HEK293 (cell line): ENCODE results near the gene COPS4.
"Not testable (repeated sequence)": the region's sequence is repeated elsewhere in the genome, so short reads cannot be mapped to it uniquely, and the experiment has no call there.

Source experiments
- CTCF ChIA-PET: fragments of 350-600 bp; formaldehyde crosslinking; extraction: SDS; loops from one replicate; lab custom pipeline; 2021; ENCODE audit warnings: antibody characterized with exemption; lab: Yijun Ruan, JAX
- POLR2A ChIA-PET: fragments of 300-600 bp; formaldehyde crosslinking; extraction: SDS; loops from one replicate; lab custom pipeline; 2020; ENCODE audit warnings: antibody characterized with exemption, inconsistent platforms; lab: Yijun Ruan, JAX
- H3K27ac ChIP-seq: fragments of 200-500 bp; sonication (Bioruptor generic); 2 replicates; pipeline ENCODE4 v1.5.1; 2014; ENCODE audit warnings: low read depth, low read length, control low read depth, inconsistent platforms; ENCODE audit errors: extremely low read depth
- H3K36me3 ChIP-seq, 2 experiments: fragments of 200-500 bp in 1 of 2; sonication (Bioruptor generic) in 1 of 2; 1 replicate in 1 of 2; 2 replicates in 1 of 2; pipeline ENCODE4 v1.5.1; 2014 to 2017; ENCODE audit warnings: inconsistent platforms in 2 of 2, low read length in 2 of 2; ENCODE audit not compliant: control insufficient read depth in 2 of 2, insufficient read depth in 1 of 2
- H3K4me1 ChIP-seq: fragments of 200-500 bp; sonication (Bioruptor generic); 2 replicates; pipeline ENCODE4 v1.5.1; 2014; ENCODE audit warnings: mild to moderate bottlenecking, low read length, inconsistent platforms; ENCODE audit not compliant: control insufficient read depth, insufficient read depth
- H3K4me3 ChIP-seq: 2 replicates; pipeline ENCODE4 v1.5.1; 2011; ENCODE audit warnings: low read depth, mild to moderate bottlenecking, control low read depth, low read length, moderate library complexity
- H3K9me3 ChIP-seq: fragments of 200-500 bp; sonication (Bioruptor generic); 2 replicates; pipeline ENCODE4 v1.5.1; 2014; ENCODE audit warnings: low read depth, low read length, inconsistent platforms; ENCODE audit not compliant: control insufficient read depth, insufficient read depth
- EGR2 ChIP-seq: fragments of 450-650 bp; formaldehyde crosslinking; IDR thresholded peaks from 2 replicates; pipeline ENCODE4 v1.5.1; 2016; ENCODE audit warnings: low read depth, missing biosample characterization, missing genetic modification characterization
- KLF16 ChIP-seq: fragments of 450-650 bp; formaldehyde crosslinking; IDR thresholded peaks from 2 replicates; pipeline ENCODE4 v1.5.1; 2017; ENCODE audit warnings: missing biosample characterization, missing genetic modification characterization
- PRDM10 ChIP-seq: fragments of 450-650 bp; formaldehyde crosslinking; IDR thresholded peaks from 2 replicates; pipeline ENCODE4 v1.5.1; 2016; ENCODE audit warnings: missing biosample characterization, missing genetic modification characterization
- SCRT2 ChIP-seq: fragments of 450-650 bp; formaldehyde crosslinking; IDR thresholded peaks from 2 replicates; pipeline ENCODE4 v1.5.1; 2016; ENCODE audit warnings: missing biosample characterization, missing genetic modification characterization
- ZFHX2 ChIP-seq: fragments of 450-650 bp; formaldehyde crosslinking; conservative IDR thresholded peaks from 2 replicates; pipeline ENCODE4 v1.5.1; 2016; ENCODE audit warnings: missing biosample characterization, missing genetic modification characterization
- ZNF169 ChIP-seq: fragments of 450-650 bp; formaldehyde crosslinking; IDR thresholded peaks from 2 replicates; pipeline ENCODE4 v1.5.1; 2016; ENCODE audit warnings: missing biosample characterization, missing genetic modification characterization
- ZNF248 ChIP-seq: fragments of 450-650 bp; formaldehyde crosslinking; IDR thresholded peaks from 2 replicates; pipeline ENCODE4 v1.5.1; 2017; ENCODE audit warnings: missing biosample characterization, missing genetic modification characterization
- ZNF391 ChIP-seq: fragments of 450-650 bp; formaldehyde crosslinking; IDR thresholded peaks from 2 replicates; pipeline ENCODE4 v1.5.1; 2016; ENCODE audit warnings: low read depth, missing biosample characterization, missing genetic modification characterization, borderline replicate concordance
- ZNF433 ChIP-seq: fragments of 450-650 bp; formaldehyde crosslinking; IDR thresholded peaks from 2 replicates; pipeline ENCODE4 v1.5.1; 2016; ENCODE audit warnings: missing biosample characterization, missing genetic modification characterization, low read depth
- ZNF549 ChIP-seq: fragments of 450-650 bp; IDR thresholded peaks from 2 replicates; pipeline ENCODE4 v1.5.1; 2018; ENCODE audit warnings: missing biosample characterization, missing genetic modification characterization, mild to moderate bottlenecking, inconsistent platforms, moderate library complexity
- ZNF747 ChIP-seq: fragments of 450-650 bp; formaldehyde crosslinking; IDR thresholded peaks from 2 replicates; pipeline ENCODE4 v1.5.1; 2016; ENCODE audit warnings: missing biosample characterization, missing genetic modification characterization
- ZSCAN16 ChIP-seq: fragments of 450-650 bp; formaldehyde crosslinking; IDR thresholded peaks from 2 replicates; pipeline ENCODE4 v1.5.1; 2016; ENCODE audit warnings: missing biosample characterization, missing genetic modification characterization
- TF ChIP-seq, protein P1 (sequence below): fragments of 450-650 bp; formaldehyde crosslinking; conservative IDR thresholded peaks from 2 replicates; pipeline ENCODE4 v1.5.1; 2016; ENCODE audit warnings: low read depth, missing biosample characterization, missing genetic modification characterization

COPS4 gene

DNA sequence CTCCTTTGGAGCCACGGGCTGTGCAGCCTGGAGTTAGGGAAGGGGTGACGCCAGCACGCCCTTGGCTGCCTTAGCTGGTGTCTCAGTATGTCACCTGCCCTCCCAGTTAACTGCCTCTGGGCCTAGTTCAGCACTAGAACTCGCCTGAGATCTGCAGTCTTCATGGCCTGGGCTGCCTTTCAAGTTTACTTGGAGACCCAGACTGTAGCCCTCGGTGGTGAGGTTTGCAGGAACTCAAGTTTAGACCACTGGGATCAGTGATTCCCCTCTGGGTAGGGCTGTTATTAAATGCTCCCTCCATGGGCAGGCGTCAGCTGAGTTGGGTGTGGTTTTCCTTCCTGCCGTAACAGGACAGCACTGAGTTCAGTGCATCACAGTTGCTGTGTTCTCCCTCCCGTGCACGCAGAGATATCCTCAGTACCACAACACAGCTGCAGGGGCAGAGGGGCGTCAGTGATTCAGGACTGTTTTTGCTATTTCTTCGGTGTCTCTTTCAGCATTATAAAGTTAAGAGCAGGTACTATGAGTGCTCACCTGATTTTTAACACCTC lies 49.0 kb downstream of the COPS4 start:
- Histone ChIP-seq H3K27ac (no peak overlapping the region), H3K4me3 (no peak overlapping the region), H3K9me3 (no peaks in the 10 kb centered on the region), H3K36me3 (no peaks in the 10 kb centered on the region), H3K4me1 (no peaks in the 10 kb centered on the region)
- TF ChIP-seq ZSCAN16 (no peak), ZNF248 (no peak), ZNF169 (no peak)
- ChIA-PET CTCF (interaction anchor here (0.6 kb wide), 1 partner anchor 186 kb away, joined by 3 read pairs; no protein-coding TSS in a partner anchor), POLR2A (no interaction called here)

DNA sequence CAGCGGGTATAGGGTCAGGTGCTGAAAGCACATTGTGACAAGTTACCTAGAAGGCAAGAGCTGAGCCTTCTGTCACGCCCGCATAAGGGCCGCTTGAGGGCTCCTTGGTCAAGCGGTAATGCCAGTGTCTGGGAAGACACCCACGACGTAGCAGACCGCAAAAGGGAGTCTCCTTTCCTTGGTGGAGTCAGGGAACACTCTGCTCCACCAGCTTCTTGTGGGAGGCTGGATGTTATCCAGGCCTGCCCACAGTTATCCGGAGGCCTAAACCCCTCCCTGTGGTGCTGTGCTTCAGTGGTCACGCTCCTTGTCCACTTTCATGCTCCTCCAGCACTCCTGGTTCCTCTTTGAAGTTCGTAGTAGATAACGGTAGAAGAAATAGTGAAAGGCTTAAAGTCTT lies 50.0 kb downstream of the COPS4 start:
- not testable (repeated sequence) for H3K4me1 ChIP-seq
- peak; percentile 31 for TF ChIP-seq EGR2
- 0 out of 2 replicates have a peak, but pooled peaks have one; percentile 8 for TF ChIP-seq ZFHX2 (tag by site-specific recombination)
- TF ChIP-seq, all 188 proteins: peak for 2; not testable (repeated sequence) for 186
- H3K27ac ChIP-seq, POLR2A ChIA-PET, H3K9me3 ChIP-seq, H3K36me3 ChIP-seq, CTCF ChIA-PET, H3K4me3 ChIP-seq: not testable (repeated sequence)

GRCh38 chr4:83089410-83090157 lies 54.6 kb downstream of the COPS4 start:
- TF ChIP-seq ZNF391 (tag by site-specific recombination) (no peak), PRDM10 (tag by site-specific recombination) (no peak)
- Histone ChIP-seq H3K4me1 (no peaks in the 10 kb centered on the region), H3K36me3 (no peaks in the 10 kb centered on the region), H3K27ac (no peak overlapping the region), H3K4me3 (no peak overlapping the region), H3K9me3 (no peaks in the 10 kb centered on the region)
- ChIA-PET POLR2A (interaction anchor here (0.6 kb wide), 1 partner anchor 79 kb away, joined by 4 read pairs; the partner anchor contains the start of gene LIN54), CTCF (no interaction called here)

- CTCF ChIA-PET, result no interaction called here
Observed at GRCh38 chr4:83093060-83093640, 58.2 kb downstream of the COPS4 start.

More at GRCh38 chr4:83093060-83093640, 58.2 kb downstream of the COPS4 start:
- no peaks in the 10 kb centered on the region for H3K36me3 ChIP-seq
- TF ChIP-seq ZNF549 (tag by site-specific recombination) (no peak), ZNF433 (tag by site-specific recombination) (no peak), SCRT2 (tag by site-specific recombination) (no peak), KLF16 (tag by site-specific recombination) (no peak), ZNF747 (no peak)
- TF ChIP-seq, protein P1, sequence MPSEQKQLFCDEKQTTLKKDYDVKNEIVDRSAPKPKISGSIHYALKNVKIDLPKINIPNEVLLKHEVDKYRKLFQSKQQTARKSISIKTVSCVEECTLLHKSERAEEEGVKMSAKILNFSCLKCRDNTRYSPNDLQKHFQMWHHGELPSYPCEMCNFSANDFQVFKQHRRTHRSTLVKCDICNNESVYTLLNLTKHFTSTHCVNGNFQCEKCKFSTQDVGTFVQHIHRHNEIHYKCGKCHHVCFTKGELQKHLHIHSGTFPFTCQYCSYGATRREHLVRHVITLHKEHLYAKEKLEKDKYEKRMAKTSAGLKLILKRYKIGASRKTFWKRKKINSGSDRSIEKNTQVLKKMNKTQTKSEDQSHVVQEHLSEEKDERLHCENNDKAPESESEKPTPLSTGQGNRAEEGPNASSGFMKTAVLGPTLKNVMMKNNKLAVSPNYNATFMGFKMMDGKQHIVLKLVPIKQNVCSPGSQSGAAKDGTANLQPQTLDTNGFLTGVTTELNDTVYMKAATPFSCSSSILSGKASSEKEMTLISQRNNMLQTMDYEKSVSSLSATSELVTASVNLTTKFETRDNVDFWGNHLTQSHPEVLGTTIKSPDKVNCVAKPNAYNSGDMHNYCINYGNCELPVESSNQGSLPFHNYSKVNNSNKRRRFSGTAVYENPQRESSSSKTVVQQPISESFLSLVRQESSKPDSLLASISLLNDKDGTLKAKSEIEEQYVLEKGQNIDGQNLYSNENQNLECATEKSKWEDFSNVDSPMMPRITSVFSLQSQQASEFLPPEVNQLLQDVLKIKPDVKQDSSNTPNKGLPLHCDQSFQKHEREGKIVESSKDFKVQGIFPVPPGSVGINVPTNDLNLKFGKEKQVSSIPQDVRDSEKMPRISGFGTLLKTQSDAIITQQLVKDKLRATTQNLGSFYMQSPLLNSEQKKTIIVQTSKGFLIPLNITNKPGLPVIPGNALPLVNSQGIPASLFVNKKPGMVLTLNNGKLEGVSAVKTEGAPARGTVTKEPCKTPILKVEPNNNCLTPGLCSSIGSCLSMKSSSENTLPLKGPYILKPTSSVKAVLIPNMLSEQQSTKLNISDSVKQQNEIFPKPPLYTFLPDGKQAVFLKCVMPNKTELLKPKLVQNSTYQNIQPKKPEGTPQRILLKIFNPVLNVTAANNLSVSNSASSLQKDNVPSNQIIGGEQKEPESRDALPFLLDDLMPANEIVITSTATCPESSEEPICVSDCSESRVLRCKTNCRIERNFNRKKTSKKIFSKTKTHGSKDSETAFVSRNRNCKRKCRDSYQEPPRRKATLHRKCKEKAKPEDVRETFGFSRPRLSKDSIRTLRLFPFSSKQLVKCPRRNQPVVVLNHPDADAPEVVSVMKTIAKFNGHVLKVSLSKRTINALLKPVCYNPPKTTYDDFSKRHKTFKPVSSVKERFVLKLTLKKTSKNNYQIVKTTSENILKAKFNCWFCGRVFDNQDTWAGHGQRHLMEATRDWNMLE, result no peak
- no peaks in the 10 kb centered on the region for H3K9me3 ChIP-seq
- H3K27ac ChIP-seq, result no peak overlapping the region
- no peak overlapping the region for H3K4me3 ChIP-seq
- H3K4me1 ChIP-seq, result no peaks in the 10 kb centered on the region
- POLR2A ChIA-PET, result no interaction called here
